ENCODE data around the gene SDC1.

SDC1 gene

GRCh38 chr2:20168727-20169696 lies 55.9 kb downstream of the SDC1 start:
- TF ChIP-seq, protein P1, sequence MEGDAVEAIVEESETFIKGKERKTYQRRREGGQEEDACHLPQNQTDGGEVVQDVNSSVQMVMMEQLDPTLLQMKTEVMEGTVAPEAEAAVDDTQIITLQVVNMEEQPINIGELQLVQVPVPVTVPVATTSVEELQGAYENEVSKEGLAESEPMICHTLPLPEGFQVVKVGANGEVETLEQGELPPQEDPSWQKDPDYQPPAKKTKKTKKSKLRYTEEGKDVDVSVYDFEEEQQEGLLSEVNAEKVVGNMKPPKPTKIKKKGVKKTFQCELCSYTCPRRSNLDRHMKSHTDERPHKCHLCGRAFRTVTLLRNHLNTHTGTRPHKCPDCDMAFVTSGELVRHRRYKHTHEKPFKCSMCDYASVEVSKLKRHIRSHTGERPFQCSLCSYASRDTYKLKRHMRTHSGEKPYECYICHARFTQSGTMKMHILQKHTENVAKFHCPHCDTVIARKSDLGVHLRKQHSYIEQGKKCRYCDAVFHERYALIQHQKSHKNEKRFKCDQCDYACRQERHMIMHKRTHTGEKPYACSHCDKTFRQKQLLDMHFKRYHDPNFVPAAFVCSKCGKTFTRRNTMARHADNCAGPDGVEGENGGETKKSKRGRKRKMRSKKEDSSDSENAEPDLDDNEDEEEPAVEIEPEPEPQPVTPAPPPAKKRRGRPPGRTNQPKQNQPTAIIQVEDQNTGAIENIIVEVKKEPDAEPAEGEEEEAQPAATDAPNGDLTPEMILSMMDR (IDR thresholded peaks at IDR 0.05; ENCODE audit: insufficient read depth, low read depth, low read length, missing control alignments) = no peak
- no peak for DNase-seq (ENCODE audit: low read depth)
- no peak overlapping the region for H3K4me3 ChIP-seq (ENCODE audit: low read length)

DNA sequence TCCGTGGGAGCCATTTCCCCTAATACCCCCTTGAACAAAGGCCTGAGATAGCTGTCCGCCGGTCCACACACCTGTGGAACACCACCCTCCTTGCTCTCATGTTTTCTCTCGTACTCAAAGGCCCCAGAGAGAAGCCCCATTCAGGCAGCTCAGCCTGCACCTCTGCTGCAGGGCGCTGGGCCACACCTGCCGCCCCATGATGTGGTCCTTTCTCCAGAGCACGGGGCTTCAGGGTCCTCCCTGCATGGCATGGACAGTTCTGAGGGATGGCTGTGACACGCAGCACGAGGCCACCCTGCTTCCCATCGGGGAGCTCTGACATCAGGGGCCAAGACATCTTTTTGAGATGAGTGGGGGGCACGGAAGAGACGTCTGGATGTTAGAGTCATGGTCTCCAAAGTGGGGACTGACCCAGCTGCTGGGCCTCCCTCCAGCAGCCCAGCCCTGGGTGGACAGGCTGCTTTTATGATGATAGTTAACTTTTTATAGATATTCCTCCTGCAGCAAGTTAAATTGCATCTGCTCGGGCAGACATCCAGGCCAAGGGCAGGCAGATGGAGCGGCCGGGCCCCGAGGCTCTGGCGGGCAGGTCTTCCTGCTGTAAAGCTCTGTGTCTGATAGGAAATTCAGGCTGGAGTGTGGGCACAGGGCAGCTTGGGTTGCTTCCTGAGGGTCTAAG lies 56.7 kb downstream of the SDC1 start:
- TF ChIP-seq, protein P1 (IDR thresholded peaks at IDR 0.05; ENCODE audit: insufficient read depth, low read depth, low read length, missing control alignments) = no peak
- no peak for DNase-seq (ENCODE audit: low read depth)
- H3K4me3 ChIP-seq (ENCODE audit: low read length) = no peak overlapping the region

- DNase-seq (ENCODE audit: low read depth) = no peak
- TF ChIP-seq, protein P1 (IDR thresholded peaks at IDR 0.05; ENCODE audit: insufficient read depth, low read depth, low read length, missing control alignments) = no peak
- H3K4me3 ChIP-seq (ENCODE audit: low read length) = no peak overlapping the region
Observed at GRCh38 chr2:20167356-20167755, 57.6 kb downstream of the SDC1 start.

DNA sequence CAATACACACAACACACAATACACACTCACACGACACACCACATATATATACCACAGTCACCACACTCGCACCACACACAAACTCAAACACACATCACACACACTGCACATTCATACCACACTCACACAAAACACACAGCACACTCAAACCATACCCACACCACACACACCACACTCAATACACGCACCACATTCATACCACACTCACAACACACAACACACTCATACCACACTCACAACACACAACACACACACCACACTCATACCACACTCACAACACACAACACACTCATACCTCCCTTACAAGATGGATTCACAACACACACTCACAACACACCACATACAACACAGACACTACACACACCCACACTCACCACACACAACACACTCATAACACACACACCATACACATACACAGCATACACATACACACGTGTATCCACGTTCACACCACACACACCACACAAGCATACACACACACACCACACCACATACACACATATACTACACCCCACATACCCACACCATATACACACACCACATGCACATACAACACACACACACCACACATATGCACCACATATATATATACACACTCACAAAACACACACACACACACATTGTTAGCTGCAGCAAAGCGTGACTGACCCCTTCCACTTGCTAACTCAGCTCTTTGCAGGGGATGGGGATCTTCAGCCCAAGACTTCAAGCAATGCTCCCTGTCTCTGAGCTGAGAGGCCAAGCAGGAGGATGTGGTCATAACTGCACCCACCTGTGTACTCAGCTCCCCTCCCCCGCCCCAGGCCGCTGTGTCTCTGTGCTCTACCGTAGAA lies 59.0 kb downstream of the SDC1 start:
- TF ChIP-seq, protein P1 (IDR thresholded peaks at IDR 0.05; ENCODE audit: insufficient read depth, low read depth, low read length, missing control alignments) = no peak

DNA sequence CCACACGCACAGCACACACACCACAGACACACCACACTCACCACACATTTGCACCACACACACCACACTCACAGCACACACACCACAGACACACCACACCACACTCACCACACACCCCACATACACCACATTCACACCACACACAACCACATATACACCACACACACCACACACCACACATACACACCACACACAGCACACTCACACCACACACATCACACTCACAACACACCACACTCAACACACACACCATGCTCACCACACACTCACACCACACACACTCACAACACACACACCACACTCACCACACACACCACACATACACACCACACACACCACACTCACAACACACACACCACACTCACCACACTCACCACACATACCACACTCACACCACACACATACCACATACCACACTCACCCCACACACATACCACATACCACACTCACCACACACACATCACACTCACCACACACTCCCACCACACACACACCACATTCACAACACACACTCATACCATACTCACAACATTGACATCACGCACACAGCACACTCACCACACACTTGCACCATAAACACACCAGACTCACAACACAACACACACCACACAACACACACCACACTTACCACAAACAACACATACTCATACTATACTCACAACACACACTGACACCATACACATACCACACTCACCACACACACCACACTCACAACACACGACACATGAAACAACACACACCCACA lies 60.0 kb downstream of the SDC1 start:
- TF ChIP-seq, protein P1 (IDR thresholded peaks at IDR 0.05; ENCODE audit: insufficient read depth, low read depth, low read length, missing control alignments) = no peak
- DNase-seq (ENCODE audit: low read depth) = no peak
- H3K4me3 ChIP-seq (ENCODE audit: low read length) = no peak overlapping the region

More for the DNA sequence above, 59.0 kb downstream of the SDC1 start:
- no peak for DNase-seq (ENCODE audit: low read depth)
- no peak overlapping the region for H3K4me3 ChIP-seq (ENCODE audit: low read length)

Measured in epithelial cell of esophagus (primary cell).